Psoas muscle (tissue), 8 donors: ENCODE data around the gene FPR2. TPM values are rescaled to one million over a fixed set of nuclear protein-coding genes. Genes with fewer than 3 reads are reported as not detected.

Experiments used
- ATAC-seq, 4 donors: fragments of 200-7000 bp; cut with Tn5 transposase; one replicate each; pipeline ENCODE4 v1.9.1; 2020; ENCODE audit warnings: moderate library complexity in 3 of 4, mild to moderate bottlenecking in 2 of 4
- DNase-seq, 2 donors: peaks; one replicate each; pipeline ENCODE4 v3.0.0-alpha.2; 2020
- H3K27ac ChIP-seq: fragments of 200-600 bp; one replicate; pipeline ENCODE4 v1.8.0; 2022
- H3K27me3 ChIP-seq, 3 donors: fragments of 200-600 bp in 1 of 3; one replicate each; pipeline versions ENCODE4 v1.6.1 to v1.8.0; 2013 to 2022; ENCODE audit warnings: low read length in 2 of 3, mild to moderate bottlenecking in 2 of 3, moderate library complexity in 1 of 3; ENCODE audit not compliant: insufficient read depth in 3 of 3
- H3K36me3 ChIP-seq, 2 donors: fragments of 200-600 bp in 1 of 2; one replicate each; pipeline versions ENCODE4 v1.6.1 to v1.8.0; 2013 to 2022; ENCODE audit warnings: low read depth in 1 of 2, mild to moderate bottlenecking in 1 of 2, moderate library complexity in 1 of 2; ENCODE audit not compliant: insufficient read depth in 1 of 2
- H3K4me1 ChIP-seq: fragments of 200-600 bp; one replicate; pipeline ENCODE4 v1.8.0; 2022
- H3K4me3 ChIP-seq: fragments of 200-600 bp; one replicate; pipeline ENCODE4 v1.8.0; 2022; ENCODE audit warnings: mild to moderate bottlenecking
- H3K9me3 ChIP-seq: fragments of 200-600 bp; one replicate; pipeline ENCODE4 v1.8.0; 2022
- WGBS, 3 donors: extraction: QIAGEN DNeasy Blood & Tissue Kit; methylation state at CpG; one replicate each; pipeline versions ENCODE4 v1.1.6 to v1.1.7; 2013; 5-methylcytosine and 5-hydroxymethylcytosine counted together
- intact Hi-C, 2 donors: fragments of 100-400 bp; cut with DNase I; formaldehyde crosslinking; loops; one replicate each; pipeline versions ENCODE4 v1.11.0 to v1.14.2; 2022
- long read RNA-seq, 2 donors: library from polyadenylated mRNA; unstranded; transcript quantifications; one replicate each; pipeline ENCODE4 v2.0.0, GENCODE V29; 2021
- polyA plus RNA-seq, 3 donors: library from polyadenylated mRNA; stranded (reverse); fragments of 200-250 nt; gene quantifications; one replicate each; pipeline ENCODE4 v1.2.3, GENCODE V29; 2013
- total RNA-seq, 4 donors: library from RNA; stranded (reverse); fragmentation: NEBNext Ultra II Directional in 2 of 4; extraction: Animal tissue kit (Norgen Biotek cat#: 25700) in 2 of 4; gene quantifications; one replicate each; pipeline versions ENCODE4 v1.2.1 to v1.2.4, GENCODE V29; 2021 to 2023
- TF ChIP-seq, protein P1 (sequence below): fragments of 200-600 bp; IDR thresholded peaks from one replicate; pipeline ENCODE4 v1.8.0; 2022; ENCODE audit warnings: antibody characterized with exemption
- donor health status: healthy with polysubstance abuse.
- donor health status: DM: no; HTN: no; CAD: no; lungs with moderate emphysema.
- donor health status: Bipolar disorder and iron deficiency.
- donor health status: healthy.
- donor health status: DM: yes; HTN: yes; CAD: no.
- donor health status: DM: no; HTN: no; CAD: no.
- donor health status: DM: no; HTN: no; CAD: no.
- donor health status: DM: yes; HTN: yes; CAD: no.

The FPR2 gene, protein sequence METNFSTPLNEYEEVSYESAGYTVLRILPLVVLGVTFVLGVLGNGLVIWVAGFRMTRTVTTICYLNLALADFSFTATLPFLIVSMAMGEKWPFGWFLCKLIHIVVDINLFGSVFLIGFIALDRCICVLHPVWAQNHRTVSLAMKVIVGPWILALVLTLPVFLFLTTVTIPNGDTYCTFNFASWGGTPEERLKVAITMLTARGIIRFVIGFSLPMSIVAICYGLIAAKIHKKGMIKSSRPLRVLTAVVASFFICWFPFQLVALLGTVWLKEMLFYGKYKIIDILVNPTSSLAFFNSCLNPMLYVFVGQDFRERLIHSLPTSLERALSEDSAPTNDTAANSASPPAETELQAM
- total RNA-seq (under 1 TPM; 0.30 to 0.98 (median 0.68) TPM), polyA plus RNA-seq (under 1 TPM; 0.06 to 0.21 (median 0.08) TPM)
- long read RNA-seq, donor 1 = 0 reads
- long read RNA-seq, donor 2 = 0 reads

DNA sequence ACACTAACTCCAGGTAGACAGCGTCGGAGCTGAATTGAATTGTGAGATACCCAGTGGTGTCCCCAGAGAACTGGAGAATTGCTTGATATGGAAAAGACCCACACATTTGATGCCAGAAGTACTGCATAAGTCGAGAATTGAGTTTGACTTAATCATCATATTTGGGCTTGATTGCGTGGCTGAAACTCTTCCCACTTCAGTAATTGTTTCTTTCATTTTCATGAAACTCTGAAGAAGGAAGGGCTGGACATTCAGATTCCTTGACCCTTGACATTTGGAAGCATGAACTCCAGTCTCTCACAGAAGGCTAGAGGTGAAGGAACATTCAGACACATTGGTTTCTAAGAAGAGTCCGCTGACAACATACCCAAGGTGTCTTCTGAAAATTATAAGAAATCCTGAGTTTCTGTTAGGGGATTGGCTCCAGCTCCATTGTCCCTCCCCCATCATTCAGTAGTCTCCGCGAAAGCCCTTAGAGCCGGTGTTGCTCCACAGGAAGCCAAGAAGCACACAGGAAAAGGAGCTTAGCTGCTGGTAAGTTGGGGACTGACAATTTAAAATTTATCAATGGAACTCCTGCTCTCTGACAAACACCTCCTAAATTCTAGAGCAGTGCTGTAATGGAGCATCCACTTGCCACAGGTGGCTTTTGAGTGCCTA is at the start of gene FPR2:
TSS of gene FPR2 (plus strand) at position 484 of the 660 bp plus-strand sequence. CDS start 7,479 bp downstream, outside the sequence.
- 46 to 50% (median 48%) methylated on average over 8 of the region's 8 CpGs for WGBS, 3 donors
- intact Hi-C loops = no loop called here
- ATAC-seq = no peak
- no peak within 1 kb of the TSS for H3K4me3 ChIP-seq
- no peaks in the 10 kb centered on the region for H3K9me3 ChIP-seq
- no peaks in the 10 kb centered on the region for H3K4me1 ChIP-seq
- TF ChIP-seq, protein P1, sequence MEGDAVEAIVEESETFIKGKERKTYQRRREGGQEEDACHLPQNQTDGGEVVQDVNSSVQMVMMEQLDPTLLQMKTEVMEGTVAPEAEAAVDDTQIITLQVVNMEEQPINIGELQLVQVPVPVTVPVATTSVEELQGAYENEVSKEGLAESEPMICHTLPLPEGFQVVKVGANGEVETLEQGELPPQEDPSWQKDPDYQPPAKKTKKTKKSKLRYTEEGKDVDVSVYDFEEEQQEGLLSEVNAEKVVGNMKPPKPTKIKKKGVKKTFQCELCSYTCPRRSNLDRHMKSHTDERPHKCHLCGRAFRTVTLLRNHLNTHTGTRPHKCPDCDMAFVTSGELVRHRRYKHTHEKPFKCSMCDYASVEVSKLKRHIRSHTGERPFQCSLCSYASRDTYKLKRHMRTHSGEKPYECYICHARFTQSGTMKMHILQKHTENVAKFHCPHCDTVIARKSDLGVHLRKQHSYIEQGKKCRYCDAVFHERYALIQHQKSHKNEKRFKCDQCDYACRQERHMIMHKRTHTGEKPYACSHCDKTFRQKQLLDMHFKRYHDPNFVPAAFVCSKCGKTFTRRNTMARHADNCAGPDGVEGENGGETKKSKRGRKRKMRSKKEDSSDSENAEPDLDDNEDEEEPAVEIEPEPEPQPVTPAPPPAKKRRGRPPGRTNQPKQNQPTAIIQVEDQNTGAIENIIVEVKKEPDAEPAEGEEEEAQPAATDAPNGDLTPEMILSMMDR = no peak
- no peak for DNase-seq
- peaks cover 0 to 4% (median 3%) of the 10 kb centered on the region in 3 donors for H3K27me3 ChIP-seq
- H3K36me3 ChIP-seq = no peaks in the 10 kb centered on the region
- no peak within 1 kb of the TSS for H3K27ac ChIP-seq

DNA sequence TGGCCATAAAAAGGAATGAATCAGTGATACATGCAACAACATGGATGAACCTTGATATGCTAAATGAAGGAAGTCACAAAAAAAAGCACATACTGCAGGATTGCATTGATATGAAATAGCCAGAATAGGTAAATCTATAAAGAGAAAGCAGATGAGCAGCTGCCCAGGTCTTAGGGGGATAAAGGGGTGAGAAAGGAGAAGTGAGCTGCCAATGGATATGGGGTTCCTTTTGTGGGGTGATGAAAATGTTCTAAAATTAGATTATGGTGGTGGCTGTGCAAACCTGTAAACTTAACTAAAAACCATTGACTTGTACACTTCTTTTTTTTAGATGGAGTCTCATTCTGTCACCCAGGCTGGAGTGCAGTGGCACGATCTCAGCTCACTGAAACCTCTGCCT is 49.3 kb upstream of the FPR2 start:
- intact Hi-C loops = no loop called here
- ATAC-seq = no peak
- Histone ChIP-seq H3K4me3 (no peak overlapping the region), H3K27me3 (peaks cover 0 to 14% (median 2%) of the 10 kb centered on the region in 3 donors), H3K36me3 (peaks cover 0 to 6% of the 10 kb centered on the region in 2 donors), H3K27ac (no peak overlapping the region), H3K9me3 (no peaks in the 10 kb centered on the region), H3K4me1 (no peaks in the 10 kb centered on the region)
- TF ChIP-seq, protein P1 = no peak
- DNase-seq = no peak
- WGBS, 3 donors = 63 to 88% (median 79%) methylated on average over 1 of the region's 1 CpG

DNA sequence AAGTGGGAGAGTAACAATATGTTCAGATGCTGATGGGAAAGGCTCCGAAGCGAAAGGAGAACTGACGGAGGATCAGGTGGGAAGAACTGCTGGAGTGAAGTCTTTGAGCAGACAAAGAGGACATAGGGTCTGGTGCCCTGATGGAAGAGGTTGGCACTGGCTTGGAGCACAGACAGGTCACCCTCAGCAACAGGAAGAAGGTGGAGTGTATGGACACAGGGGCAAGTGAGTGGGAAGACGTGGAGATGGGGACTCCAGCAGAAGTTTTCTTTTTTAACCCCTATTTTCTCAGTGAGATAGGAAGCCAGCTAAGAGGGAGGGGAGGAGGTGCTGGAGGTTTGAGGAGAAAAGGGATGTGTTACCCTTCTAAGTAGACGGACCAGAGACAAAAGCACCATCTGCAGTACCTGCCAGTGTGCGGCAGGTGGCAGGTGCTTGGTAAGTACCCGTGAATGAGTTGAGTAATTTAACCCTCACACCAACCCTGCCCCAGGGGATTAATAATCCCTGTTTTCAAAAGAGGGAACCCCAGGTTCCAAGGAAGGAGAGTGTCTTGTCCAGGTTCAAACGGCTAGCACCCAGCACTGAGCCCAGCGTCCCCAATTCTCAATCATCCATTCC is 48.4 kb upstream of the FPR2 start:
- Histone ChIP-seq H3K4me3 (no peak overlapping the region), H3K4me1 (no peaks in the 10 kb centered on the region), H3K36me3 (no peaks in the 10 kb centered on the region), H3K9me3 (no peaks in the 10 kb centered on the region), H3K27me3 (peaks cover 0 to 17% (median 3%) of the 10 kb centered on the region in 3 donors), H3K27ac (no peak overlapping the region)
- TF ChIP-seq, protein P1 = no peak
- whole genome bisulfite sequencing, 3 donors = 33 to 41% (median 40%) methylated on average over 9 of the region's 9 CpGs
- ATAC-seq (no peak), DNase-seq (no peak)
- intact Hi-C loops = no loop called here

DNA sequence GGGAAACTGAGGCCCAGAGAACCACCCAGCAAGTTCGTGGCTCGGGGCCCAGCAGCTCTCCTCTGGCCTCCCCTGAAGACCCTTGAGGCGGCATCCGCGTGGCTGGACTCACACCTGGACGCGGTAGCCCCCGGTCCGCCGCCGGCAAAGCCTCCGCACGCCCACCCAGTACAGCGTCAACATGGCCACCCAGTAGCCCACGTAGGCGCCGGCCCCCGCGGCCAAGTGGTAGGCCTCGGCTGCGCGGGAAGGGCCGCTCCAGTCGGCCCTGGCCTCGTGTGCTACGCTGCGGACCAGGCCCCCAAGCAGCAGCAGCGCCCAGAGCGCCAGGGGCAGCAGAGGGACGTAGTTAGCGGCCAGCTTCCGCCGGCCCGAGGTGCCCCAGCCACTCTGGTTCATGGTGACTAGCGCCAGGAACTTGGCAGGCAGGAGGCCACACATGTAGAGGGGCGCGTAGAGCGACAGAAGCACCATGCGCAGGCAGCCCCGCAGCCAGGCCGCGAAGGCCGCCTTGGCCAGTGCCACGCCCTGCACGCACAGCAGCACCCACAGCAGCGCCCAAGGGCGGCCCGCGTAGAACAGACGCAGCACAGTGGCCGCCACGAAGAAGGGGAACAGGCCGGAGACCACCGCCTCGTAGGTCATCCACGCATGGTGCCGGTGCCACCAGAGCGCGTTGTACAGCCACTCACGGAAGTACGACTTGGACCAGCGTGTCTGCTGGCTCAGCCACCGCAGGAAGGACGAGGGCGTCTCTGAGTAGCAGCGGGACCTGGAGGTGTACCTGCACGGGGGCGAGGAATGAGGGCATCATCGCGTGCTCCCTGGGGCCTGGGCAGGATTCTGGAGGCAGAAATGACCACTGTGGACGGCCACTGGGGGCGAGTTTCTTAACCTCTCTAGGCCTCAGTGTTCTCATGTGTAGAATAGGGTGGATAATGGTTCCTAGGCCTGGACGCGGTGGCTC is 47.4 kb upstream of the FPR2 start:
- 91 to 93% (median 92%) methylated on average over 66 to 74 of the region's 74 CpGs for WGBS, 3 donors
- peaks cover 0 to 28% (median 5%) of the 10 kb centered on the region in 3 donors for H3K27me3 ChIP-seq
- no peak overlapping the region for H3K4me3 ChIP-seq
- no peak overlapping the region for H3K27ac ChIP-seq
- intact Hi-C loops = no loop called here
- no peak for DNase-seq
- no peaks in the 10 kb centered on the region for H3K4me1 ChIP-seq
- ATAC-seq = no peak
- H3K9me3 ChIP-seq = no peaks in the 10 kb centered on the region
- TF ChIP-seq, protein P1 = no peak
- no peaks in the 10 kb centered on the region for H3K36me3 ChIP-seq
